HG03025 (cell line): Measurements from ENCODE around the gene ATP10B.
A peak's percentile ranks its signal among the peaks of the same experiment; 100 is the strongest.

Experiments
- ATAC-seq: cut with Tn5 transposase; IDR thresholded peaks from one replicate; pipeline ENCODE4 v1.9.1; 2021; ENCODE audit warnings: mild to moderate bottlenecking, moderate library complexity; ENCODE audit not compliant: unreplicated experiment, low FRiP score

ATP10B gene

DNA sequence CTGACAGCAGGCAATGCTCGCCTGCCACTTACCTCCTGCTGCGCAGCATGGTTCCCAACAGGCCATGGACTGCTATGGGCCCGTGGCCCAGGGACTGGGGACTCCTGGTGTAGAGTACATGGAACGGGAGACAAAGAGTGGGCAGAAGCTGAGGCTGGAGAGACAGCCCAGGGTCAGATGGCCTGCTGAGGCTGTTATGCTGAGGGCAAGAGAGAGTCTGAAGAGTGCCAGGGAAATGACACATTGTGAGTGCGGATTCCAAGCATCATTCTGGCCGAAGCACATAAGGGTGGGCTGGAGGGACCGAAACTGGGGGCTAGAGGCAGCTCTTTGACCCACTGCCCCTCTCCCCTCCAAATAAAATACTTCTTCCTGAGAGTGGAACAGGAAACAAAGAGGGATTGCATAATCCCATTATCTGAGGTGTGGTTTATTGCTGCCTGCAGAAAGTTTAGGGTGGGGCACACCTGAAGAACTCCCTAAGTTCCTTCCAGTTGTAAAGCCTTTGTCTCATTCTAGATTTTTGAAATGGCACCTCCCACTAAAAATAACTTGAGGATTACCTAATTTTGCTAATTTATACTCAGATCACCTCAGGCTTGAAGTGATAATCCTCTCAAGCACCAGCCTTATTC lies 158.1 kb downstream of the ATP10B start:
- no peak for ATAC-seq

DNA sequence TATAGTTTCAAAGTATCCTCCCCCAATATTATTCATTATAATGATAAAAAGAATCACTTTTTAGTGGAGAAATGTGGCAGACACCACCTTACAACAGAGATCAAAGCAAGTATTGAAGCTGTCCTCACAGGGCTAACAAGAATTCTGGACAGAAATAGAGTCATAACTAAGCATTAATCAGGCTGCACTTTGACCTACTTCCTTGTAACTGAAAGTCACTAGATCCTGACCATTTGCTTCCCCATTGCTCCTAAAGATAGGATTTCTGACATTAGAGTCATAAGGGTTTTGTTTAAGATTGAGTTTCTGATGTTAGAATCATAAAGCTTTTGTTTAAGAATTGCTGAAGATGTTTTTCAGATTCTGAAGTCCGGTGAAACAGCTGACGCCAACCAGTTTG lies 159.7 kb downstream of the ATP10B start:
- ATAC-seq, result no peak

- no peak for ATAC-seq
Measured at GRCh38 chr5:160685695-160686094, 166.3 kb downstream of the ATP10B start.

DNA sequence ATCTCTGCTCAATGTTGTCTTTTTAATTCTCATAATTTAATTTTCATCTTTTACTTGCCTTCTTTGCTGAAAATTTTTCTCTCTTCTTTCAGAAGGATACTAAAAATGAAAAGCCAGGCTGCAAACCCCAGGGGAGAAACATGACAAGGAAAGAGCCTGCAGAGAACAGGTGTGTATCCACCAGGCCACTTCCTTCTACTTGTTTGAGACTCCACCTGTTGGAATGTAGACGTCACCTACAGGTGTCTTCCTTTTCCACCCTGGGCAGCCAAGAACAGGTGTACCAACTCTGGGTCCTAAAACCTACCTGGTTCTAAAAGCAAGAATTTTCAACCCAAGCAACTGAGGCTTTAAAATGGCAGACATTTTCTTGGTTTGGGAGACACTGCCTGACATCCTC lies 166.8 kb downstream of the ATP10B start:
- no peak for ATAC-seq

DNA sequence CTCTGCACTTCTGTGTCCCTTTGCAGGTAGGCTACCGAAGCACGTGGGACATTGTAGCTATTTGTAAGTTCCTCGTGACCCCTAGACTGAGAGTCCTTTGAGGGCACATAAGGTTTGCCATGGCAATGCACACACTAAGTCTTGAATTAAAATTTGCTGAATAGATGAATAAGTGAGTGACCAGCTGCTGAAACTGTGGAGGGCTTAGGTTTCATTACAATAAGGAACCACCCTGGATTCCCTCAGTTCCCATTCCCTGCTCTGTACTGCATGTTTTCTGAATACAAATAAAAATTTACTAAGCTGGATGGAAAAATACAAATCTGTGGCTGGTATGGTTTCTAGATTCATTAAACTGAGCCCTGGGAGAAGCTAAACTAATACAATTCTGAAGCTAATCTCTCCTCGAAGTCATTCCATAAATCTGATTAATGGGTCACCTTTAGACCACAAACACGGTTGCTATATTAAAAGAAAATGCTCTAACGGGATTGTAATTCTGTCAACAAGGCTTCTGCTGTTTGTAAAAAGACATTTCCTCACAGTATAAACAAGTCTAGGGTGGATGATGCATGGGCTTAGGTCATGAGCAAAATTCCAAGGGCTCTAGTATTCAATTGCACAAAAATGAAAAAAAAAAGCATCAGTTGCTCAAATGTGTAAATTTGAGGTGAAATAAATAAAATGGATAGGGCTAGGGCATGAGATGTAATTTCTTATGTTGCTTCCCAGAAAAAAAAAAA lies 172.3 kb downstream of the ATP10B start:
- ATAC-seq, result no peak

- no peak for ATAC-seq
Measured at GRCh38 chr5:160675988-160676387, 176.0 kb downstream of the ATP10B start.

- no peak for ATAC-seq
Measured at GRCh38 chr5:160674901-160675300, 177.1 kb downstream of the ATP10B start.

DNA sequence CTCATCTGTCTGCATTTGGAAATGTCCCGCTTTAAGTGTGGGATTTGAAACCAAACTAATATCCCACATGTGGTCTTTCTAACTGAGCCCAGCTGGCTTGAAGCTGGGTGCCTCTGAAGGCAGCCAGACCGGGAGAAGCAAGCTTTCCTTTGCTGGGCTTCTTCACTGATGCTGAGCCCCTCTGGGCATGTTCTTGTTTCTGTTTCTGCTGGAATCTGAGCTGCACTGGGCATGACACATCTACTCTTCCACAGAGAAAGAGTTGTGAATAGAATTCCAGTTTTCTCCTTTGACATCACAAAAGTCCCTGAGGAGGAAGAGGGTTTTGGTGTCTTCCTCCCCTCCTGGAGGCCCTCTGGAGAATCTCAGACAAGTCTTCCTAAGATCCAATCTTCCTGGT lies 179.5 kb downstream of the ATP10B start:
- no peak for ATAC-seq

GRCh38 chr5:160668356-160668755 lies 183.7 kb downstream of the ATP10B start:
- no peak for ATAC-seq

- ATAC-seq, result no peak
Measured at GRCh38 chr5:160667160-160667559, 184.9 kb downstream of the ATP10B start.

- ATAC-seq, result no peak
Measured at GRCh38 chr5:160665460-160665859, 186.6 kb downstream of the ATP10B start.

- no peak for ATAC-seq
Measured at GRCh38 chr5:160660132-160660531, 191.9 kb downstream of the ATP10B start.

DNA sequence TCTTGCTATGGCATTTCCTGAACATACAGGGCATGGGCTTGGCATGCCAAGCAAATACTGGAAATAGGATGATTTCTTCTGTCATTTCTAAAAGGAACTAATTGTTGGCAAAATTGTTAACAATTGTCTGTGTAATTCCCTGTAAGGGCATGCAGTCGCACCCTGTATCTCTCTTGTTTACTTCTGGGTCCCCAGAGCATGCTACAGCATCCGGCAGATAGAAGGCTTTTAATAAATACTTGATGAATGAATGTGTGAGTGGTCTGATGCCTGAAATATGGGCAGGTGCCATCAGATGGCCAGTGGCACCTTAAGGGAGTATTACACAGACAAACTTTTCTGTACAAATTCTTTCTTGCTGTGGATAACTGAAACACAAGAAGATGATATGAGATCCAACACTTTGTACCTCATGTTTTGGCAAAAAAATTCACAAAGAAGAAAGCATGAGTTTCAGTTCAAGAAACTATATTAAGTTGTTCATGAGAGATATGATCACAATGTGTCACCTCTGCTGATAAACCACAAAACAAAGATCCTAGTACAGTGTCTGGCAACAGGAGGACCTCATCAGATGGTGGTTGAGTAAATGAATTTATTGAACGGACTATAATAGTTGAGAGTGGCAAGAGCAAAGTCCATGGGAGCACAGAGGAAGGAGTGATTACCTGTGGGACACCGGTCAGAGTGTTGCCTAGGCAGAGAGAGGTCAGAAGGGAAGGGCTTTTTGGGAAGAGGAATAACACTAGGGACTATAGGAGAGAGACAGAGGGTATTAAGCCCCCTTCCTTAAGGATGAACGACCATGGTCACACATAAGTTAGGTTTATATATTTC lies 194.2 kb downstream of the ATP10B start:
- ATAC-seq, result no peak

DNA sequence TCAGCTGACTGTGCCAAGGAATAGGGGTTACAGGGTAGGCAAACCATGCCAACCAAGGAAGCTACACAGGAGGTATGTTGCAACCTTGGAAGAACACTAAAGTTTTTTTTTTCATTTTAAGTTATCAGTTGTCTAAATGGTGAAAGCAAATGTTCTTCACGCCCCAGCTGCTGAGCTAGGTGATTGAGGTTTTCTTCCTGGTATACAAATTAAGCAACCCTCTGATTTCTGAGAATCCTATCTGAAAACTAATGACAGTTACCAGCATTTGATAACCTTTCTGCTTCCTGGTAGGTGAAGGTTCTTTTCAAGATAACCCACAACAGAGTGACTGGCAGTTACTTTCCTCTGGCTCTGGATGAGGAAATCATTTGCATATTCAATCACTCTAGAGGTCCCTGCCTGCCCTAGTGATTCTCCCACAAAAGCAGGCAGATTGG lies 194.9 kb downstream of the ATP10B start:
- ATAC-seq, result no peak

DNA sequence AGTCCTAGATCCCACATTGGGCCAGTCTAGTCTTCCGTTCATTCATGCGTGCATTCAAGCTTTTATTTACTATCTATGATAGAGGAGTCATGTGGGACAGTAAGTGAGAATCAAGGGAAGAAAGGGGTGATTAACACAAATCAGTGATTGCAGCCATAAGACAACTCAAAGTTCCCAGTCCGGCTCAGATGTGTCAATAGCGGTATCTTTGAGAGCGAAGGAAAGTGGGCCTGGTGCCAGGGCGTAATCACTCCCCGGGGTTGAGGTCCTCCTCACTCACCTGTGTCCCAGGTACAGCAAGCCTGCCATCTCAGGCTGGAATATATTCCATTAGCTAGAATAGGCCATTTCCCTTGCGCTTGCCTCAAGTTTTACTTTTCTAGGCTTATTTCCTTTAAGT lies 196.3 kb downstream of the ATP10B start:
- ATAC-seq, result no peak

DNA sequence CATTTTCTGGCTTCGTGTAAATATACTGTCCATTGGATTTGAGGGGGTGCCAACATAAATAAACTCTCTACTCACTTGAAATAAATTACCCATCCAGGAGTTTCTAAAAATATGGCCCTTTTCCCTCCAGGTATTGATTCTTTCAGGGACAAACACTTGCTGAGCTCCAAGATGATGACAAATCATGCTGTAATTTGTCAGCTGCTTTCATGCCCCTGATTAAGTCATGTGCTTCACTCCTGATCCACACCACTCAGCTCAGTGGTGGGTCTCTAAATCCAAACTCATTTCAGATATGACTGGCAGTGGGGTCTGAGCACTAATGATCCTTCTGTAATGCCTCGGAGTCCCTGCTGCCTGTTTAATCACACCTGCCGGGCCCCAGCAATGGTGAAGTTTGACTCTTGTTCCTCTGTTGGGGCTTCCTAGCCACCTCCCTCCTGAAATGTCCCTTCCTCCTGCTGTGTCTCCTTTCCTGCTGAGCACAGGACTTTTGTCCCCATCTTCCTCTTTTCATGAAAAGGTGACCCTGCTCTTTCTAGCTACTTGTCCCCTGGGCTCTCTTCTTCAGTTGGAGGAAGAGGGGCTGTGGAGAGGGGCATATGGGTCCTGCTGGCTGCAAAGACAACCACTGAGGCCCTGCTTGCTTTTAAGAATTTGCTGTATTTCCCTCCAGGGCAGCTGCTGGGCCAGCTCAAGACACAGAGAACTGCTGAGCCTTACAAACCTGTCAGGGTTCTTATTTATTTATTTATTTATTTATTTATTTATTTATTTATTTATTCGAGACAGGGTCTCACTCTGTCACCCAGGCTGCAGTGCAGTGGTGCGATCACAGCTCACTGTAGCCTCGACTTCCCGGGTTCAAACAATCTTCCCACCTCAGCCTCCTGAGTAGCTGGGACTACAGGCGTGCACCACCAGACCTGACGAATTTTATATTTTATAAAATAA lies 200.0 kb downstream of the ATP10B start:
- ATAC-seq, result no peak

- ATAC-seq, result no peak
Measured at GRCh38 chr5:160649304-160649703, 202.7 kb downstream of the ATP10B start.

DNA sequence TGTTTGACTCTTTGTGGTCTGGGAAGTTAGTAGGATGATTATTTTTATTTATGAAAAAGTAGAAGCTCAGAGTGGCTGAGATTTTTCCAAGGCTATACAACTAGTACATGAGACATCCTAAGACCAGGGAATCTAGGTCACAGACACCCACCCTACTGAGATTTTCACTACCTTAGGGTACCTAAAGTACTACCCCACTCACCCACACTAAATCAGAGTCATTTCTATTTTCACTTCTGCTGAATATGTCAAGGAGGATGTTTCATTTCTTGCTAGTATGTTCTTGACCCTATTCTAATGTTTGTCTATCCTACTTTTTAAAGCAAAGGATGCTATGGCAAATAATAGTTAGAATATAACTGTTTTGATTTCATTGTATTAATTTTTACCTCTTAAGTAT lies 206.0 kb downstream of the ATP10B start:
- ATAC-seq, result peak; percentile 63

DNA sequence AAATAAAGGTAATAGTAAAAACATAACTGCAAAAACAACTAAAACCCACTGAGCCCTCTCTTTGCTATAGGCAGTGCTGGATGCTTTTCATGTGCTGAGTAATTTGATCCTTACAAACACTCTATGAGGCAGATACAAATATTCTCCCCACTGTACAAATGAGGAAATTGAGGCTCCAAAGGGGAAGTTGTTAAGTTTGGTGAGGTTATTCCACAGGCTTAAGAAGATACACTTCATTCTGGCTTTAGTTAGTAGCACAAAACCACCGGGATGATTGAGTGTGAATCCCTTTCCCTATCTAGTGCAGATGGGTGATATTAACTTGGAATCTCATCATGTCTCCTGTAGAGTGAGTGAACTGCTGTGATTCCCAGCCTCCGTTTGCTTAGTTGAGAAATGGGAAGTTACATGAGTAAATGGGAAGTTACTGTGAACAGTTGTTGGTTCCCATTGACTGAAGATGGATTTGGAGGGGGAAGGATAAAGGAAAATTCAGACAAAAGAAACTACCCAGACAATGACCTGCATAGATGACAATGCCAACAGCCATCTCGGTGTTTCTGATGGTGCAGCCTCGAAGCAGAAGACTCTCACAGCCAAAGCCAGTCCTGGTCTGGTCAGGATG lies 208.3 kb downstream of the ATP10B start:
- ATAC-seq, result no peak

GRCh38 chr5:160641405-160641804 lies 210.6 kb downstream of the ATP10B start:
- ATAC-seq, result no peak
